ENCODE measurements around the gene GALNT16.

Gene GALNT16

GRCh38 chr14:69237584-69237983 lies 22.4 kb upstream of the GALNT16 start:
- Histone ChIP-seq H3K27ac (ENCODE audit: low read depth, low read length) (no peak overlapping the region), H3K36me3 (ENCODE audit: control insufficient read depth, low read length) (no peaks in the 10 kb centered on the region; the same call in 1 of the 2 replicates), H3K4me1 (ENCODE audit: control insufficient read depth, low read length) (no peaks in the 10 kb centered on the region), H3F3A (ENCODE audit: control insufficient read depth, insufficient read depth) (no peaks in the 10 kb centered on the region), H3K79me2 (ENCODE audit: control insufficient read depth, low read length) (no peaks in the 10 kb centered on the region), H3K4me3 (ENCODE audit: low read length) (no peak overlapping the region), H3K27me3 (ENCODE audit: control insufficient read depth, low read length) (no peaks in the 10 kb centered on the region), H3K9me3 (ENCODE audit: control insufficient read depth, insufficient read depth, low read length) (no peaks in the 10 kb centered on the region), H4K20me1 (ENCODE audit: control insufficient read depth, insufficient read depth, low read depth, low read length) (no peaks in the 10 kb centered on the region), H3K4me2 (ENCODE audit: low read length) (no peak overlapping the region), H3K9me2 (replicated peaks; ENCODE audit: control insufficient read depth, low read length) (no peaks in the 10 kb centered on the region)
- no peak for TF ChIP-seq EZH2phosphoT487 (IDR thresholded peaks at IDR 0.05; ENCODE audit: borderline replicate concordance, low read length)
- TF ChIP-seq CTCF (IDR thresholded peaks at IDR 0.05; ENCODE audit: low read depth, low read length, poor library complexity, severe bottlenecking) = no peak

GRCh38 chr14:69238883-69239282 lies 21.1 kb upstream of the GALNT16 start:
- Histone ChIP-seq H3K4me3 (ENCODE audit: low read length) (no peak overlapping the region), H3K27me3 (ENCODE audit: control insufficient read depth, low read length) (no peaks in the 10 kb centered on the region), H3K4me2 (ENCODE audit: low read length) (no peak overlapping the region), H3F3A (ENCODE audit: control insufficient read depth, insufficient read depth) (no peaks in the 10 kb centered on the region), H4K20me1 (ENCODE audit: control insufficient read depth, insufficient read depth, low read depth, low read length) (no peaks in the 10 kb centered on the region), H3K27ac (ENCODE audit: low read depth, low read length) (no peak overlapping the region), H3K9me3 (ENCODE audit: control insufficient read depth, insufficient read depth, low read length) (no peaks in the 10 kb centered on the region), H3K4me1 (ENCODE audit: control insufficient read depth, low read length) (no peaks in the 10 kb centered on the region), H3K36me3 (ENCODE audit: control insufficient read depth, low read length) (no peaks in the 10 kb centered on the region; the same call in 1 of the 2 replicates), H3K9me2 (replicated peaks; ENCODE audit: control insufficient read depth, low read length) (no peaks in the 10 kb centered on the region), H3K79me2 (ENCODE audit: control insufficient read depth, low read length) (no peaks in the 10 kb centered on the region)
- no peak for TF ChIP-seq CTCF (IDR thresholded peaks at IDR 0.05; ENCODE audit: low read depth, low read length, poor library complexity, severe bottlenecking)
- TF ChIP-seq EZH2phosphoT487 (IDR thresholded peaks at IDR 0.05; ENCODE audit: borderline replicate concordance, low read length) = no peak

- no peaks in the 10 kb centered on the region; the same call in 1 of the 2 replicates for H3K36me3 ChIP-seq (ENCODE audit: control insufficient read depth, low read length)
- TF ChIP-seq CTCF (IDR thresholded peaks at IDR 0.05; ENCODE audit: low read depth, low read length, poor library complexity, severe bottlenecking) (no peak), EZH2phosphoT487 (IDR thresholded peaks at IDR 0.05; ENCODE audit: borderline replicate concordance, low read length) (no peak)
- no peak overlapping the region for H3K4me2 ChIP-seq (ENCODE audit: low read length)
- no peak overlapping the region for H3K4me3 ChIP-seq (ENCODE audit: low read length)
- no peaks in the 10 kb centered on the region for H3K4me1 ChIP-seq (ENCODE audit: control insufficient read depth, low read length)
- H3K27me3 ChIP-seq (ENCODE audit: control insufficient read depth, low read length) = no peaks in the 10 kb centered on the region
- H3F3A ChIP-seq (ENCODE audit: control insufficient read depth, insufficient read depth) = no peaks in the 10 kb centered on the region
- H3K9me2 ChIP-seq (replicated peaks; ENCODE audit: control insufficient read depth, low read length) = no peaks in the 10 kb centered on the region
- H3K79me2 ChIP-seq (ENCODE audit: control insufficient read depth, low read length) = no peaks in the 10 kb centered on the region
- no peaks in the 10 kb centered on the region for H3K9me3 ChIP-seq (ENCODE audit: control insufficient read depth, insufficient read depth, low read length)
- H4K20me1 ChIP-seq (ENCODE audit: control insufficient read depth, insufficient read depth, low read depth, low read length) = no peaks in the 10 kb centered on the region
- H3K27ac ChIP-seq (ENCODE audit: low read depth, low read length) = no peak overlapping the region
Observed at GRCh38 chr14:69240527-69241173, 19.3 kb upstream of the GALNT16 start.

All from DOHH2 (cell line).